NCI-H2081 treated with DMSO at 0.1 percent for 48 hours (cell line): Measurements from ENCODE around the gene SSBP3.

Source experiments
- DNase-seq: peaks from one replicate; lab custom pipeline; 2025; lab: John Stamatoyannopoulos, UW

Gene SSBP3

DNA sequence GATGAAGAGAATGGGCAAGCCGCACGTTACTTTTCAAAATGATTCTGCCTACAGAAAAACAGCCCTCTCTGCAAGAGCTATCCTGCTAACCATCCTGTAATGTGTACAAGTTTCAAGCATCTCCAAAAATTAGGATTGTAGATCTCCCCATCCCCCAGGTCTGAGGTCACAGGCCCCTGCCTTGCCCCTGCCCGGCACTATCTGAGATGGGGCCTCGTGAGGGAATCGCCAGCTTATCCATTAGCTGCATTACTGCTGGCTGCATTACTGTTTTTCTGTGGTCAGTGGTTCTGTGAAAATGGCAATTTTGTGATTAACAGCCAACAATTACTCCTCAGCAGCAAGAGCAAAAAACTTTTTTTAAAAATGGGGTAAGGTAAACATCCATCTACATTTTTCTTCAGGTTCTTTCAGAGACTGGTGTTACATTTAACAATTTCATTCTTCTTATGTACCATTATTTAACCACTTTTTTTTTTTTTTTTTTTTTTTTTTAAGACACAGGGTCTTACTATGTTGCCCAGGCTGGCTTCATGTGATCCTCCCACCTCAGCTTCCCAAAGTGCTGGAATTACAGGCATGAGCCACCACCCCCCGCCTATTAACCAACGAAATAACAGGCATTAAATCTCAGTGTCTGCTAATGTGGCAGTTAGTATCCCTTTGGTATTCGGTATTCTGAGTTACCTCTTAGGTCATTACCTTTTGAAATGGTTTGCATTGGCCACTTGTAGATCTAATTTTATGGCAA lies 122.4 kb downstream of the SSBP3 start:
- DNase-seq = no peak

DNA sequence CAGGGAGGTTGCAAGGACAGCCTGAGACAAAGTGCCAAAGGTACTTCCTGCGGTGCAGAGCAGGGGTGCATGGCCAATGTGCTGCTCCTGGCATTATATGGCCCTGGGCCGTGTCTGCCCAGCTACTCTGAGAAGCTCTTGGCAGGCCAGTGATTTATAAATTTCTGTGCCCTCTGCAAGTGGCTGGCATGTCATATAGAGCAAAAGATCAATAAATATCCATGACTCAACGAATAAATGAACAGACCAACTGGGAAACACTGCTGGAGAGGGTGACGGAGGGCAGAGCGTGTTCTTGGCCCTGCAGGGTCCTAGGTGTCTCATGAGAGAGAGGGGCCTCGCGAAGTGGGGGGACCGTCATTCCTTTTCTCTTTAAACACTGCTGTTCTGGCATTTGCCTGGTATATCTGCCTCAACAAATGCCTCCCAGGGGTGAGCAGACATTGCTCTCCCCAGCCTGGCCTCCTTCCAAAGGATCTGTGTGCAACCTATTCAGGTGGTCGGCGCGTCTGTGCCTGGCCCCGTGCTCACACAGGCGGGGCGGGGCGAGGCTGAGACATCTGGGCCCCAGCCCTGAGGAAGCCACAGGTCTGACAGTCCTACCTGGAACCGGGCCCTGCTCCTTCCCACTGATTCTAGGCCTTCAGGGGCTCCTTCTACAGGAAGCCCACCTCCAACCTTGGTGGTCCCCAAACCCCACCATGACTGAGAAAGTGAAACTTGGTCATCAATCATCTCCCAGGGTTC lies 123.9 kb downstream of the SSBP3 start:
- DNase-seq = no peak

DNA sequence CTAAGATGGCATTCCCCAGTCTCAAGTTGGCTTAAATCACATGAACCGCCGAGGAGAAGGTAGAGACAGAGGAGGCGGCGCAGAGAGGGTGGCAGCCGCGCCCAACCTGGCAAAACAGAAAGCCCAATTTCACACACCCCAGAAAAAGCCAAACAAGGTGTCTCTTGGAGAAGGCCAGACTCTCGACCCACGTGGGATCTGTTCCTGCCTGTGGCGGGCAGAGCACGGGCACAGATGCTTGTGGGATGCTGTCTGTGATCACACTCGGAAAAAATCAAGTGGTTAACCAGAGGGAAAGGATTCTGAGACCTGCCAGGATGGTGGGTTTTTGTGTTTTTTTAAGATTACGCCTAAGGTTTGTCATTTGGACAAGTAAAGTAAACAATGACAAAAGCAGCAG lies 125.5 kb downstream of the SSBP3 start:
- no peak for DNase-seq

DNA sequence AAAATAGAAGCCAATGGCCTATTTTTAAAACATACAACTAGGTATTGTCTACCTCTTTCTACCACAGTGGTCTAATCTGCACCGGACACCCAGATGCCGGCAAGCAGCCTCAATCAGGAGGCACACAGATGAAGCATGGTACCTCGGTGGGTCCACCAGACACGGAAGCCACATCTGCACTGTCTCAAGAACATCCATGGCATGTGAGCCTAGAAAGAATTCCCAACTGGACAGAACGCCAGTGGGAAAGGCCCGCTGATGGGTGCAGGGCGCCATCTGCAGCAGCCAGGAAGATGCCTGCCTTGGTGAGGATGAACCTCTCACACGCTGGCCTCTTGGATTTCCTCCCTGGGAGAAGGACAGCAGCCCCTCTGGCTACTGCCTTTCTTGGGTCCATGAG lies 126.7 kb downstream of the SSBP3 start:
- no peak for DNase-seq

- no peak for DNase-seq
Observed at GRCh38 chr1:54278941-54279422, 127.2 kb downstream of the SSBP3 start.

DNA sequence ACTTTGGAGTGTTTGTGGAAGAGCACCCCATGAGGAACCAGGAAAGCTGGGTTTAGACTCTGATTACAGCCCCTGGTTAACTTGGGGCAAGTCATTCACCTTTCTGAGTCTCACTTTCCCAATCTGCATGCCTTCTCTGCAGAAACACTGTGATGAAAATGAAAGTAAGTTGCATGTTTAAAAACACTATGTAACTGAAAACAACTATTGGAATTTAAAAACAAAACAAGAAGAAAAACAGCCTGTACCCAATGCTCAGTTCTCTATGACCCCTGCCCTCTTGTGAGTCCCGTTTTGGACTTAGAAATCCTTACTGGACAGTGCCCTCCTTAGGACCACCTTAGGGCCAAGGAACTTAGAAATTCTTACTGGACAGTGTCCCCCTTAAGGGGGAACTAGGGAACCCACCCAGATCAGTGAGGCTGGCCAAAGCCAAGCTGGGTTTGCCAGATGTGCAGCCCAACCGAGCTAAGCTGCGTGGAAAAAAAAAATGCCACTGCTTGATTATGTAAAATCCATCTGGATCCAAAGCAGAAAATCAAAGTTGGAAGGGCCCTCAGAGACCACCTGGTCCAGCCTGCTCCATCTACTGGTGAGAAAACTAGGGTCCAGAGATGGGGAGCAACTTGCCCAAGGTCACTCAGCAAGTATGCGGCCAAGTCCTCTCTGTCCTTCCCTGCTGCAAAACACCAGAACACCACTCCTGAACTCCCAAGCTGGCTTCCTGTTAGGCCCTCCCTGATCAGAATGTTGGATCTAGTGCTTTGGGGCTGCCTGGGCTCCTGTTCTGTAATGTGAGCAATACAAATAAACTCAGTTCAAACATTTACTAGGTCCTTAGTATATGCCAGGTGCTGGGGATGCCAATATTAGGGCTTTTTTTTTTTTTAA lies 128.5 kb downstream of the SSBP3 start:
- no peak for DNase-seq

GRCh38 chr1:54276617-54277450 lies 129.4 kb downstream of the SSBP3 start:
- DNase-seq = no peak

GRCh38 chr1:54275349-54275748 lies 130.8 kb downstream of the SSBP3 start:
- DNase-seq = no peak

DNA sequence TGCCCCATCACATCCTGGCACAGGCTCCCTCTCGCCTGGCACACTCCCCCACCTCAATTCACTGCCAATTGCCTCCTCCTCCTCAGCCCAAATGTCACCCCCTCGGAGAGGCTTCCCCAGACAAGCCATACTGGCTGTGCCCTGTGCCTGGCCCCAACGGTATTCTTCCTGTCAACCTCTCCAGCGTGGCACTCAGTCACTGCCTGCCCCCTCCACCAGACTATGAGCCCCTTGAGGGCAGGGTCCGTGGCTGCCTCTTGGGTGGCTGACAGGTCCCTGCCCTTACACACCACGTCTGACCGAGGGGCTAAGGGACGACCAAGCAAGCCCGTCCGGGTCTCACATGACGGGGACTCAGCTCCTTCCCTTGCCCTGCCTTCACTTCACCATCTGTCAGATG lies 131.3 kb downstream of the SSBP3 start:
- DNase-seq = no peak

DNA sequence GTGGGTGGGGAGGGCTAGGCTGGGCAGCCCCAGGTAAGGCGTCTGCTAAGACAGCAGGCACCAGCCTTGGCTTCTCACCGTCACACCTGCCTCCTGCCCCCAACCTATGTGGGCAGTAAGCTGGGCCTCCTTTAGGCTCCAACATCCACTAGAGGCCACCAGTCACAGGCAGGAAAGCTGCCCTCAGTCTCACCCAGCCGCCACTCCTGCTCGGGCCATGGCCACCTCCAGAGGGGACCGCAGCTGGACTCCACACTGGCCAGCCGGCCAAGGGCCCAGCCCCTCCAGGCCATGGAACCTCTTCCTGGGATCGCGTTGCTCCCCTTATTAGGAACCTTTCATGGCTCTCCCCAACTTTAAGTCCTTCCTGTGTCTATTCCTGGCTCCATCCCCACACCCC lies 131.7 kb downstream of the SSBP3 start:
- DNase-seq = no peak

DNA sequence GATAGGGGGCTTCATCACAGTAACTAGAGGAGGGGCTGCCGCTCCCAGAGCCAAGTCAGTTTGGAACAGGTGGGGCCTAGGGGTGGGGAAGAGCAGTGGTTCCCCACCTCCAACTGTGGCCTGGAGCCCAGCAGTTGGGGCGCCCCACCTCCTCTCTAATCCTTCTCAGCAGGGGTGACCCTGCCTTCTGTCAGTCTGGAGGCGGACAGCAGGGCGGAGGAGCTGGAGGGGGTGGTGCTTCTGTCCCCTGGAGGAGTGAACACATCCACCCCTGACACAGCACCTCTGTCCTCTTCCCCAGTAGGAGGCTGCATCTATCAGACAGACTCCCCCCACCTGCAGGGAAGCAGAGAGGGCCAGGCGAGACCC lies 132.4 kb downstream of the SSBP3 start:
- DNase-seq = no peak

GRCh38 chr1:54273092-54273794 lies 133.0 kb downstream of the SSBP3 start:
- no peak for DNase-seq

DNA sequence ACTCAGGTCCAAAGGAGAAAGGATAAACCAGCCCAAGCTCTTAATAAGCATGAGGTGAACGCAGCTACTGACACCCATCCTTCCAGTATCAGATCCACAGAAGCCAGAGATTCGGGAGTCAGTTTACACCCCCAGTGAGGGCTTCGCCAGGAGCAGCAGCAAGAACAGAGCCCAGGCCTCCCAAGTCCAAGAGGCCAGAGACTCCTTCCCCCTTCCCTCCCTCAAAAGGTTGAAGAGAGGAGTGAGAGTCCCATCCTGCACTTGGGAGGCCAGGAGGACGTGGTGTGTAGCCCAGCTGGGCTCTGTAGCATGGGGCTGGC lies 133.5 kb downstream of the SSBP3 start:
- no peak for DNase-seq

- DNase-seq = no peak
Observed at GRCh38 chr1:54272134-54272533, 134.1 kb downstream of the SSBP3 start.

DNA sequence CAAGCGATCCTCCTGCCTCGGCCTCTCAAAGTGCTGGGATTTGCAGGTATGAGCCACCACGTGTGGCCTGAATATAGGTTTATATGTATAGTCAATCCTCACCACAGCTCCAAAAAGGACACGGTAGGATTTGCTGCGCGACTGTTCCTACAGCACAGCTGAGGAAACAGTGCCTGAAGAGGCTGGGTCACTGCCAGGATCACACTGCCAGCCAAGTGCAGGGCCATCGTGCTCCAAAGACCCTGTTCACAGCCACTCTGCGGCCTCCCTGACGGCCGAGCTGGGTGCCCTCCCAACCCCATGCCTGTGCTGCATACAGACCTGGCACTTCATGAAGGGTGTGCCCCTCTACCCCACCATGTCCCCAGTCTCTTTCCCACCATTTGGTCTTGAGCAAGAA lies 134.9 kb downstream of the SSBP3 start:
- DNase-seq = no peak

- no peak for DNase-seq
Observed at GRCh38 chr1:54270543-54270942, 135.7 kb downstream of the SSBP3 start.

DNA sequence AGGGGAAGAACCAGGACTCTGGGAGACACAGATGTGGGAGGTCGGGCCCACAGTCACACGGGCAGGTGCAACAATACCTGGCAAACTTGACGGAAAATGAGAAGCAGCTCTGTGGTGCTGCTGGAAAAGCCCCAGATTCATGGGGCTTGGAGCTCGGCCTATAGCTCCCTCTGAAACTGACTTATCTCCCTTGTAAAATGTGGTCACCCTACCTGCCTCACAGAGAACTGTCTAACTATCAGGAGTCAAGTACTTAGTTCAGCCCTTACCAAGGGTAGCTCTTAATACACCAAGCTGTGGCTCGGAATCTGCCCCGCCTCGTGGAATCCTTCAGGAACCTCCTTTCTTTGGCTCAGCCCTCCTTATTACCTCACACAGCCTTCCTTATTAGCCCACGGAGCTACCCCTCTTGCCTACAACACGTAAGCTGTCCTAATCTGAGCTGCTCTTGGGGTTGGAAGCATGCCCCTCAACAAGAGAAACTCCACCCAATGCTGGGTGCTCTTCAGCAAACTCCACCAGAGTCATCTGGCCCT lies 137.4 kb downstream of the SSBP3 start:
- DNase-seq = no peak

GRCh38 chr1:54267815-54268761 lies 138.1 kb downstream of the SSBP3 start:
- no peak for DNase-seq

DNA sequence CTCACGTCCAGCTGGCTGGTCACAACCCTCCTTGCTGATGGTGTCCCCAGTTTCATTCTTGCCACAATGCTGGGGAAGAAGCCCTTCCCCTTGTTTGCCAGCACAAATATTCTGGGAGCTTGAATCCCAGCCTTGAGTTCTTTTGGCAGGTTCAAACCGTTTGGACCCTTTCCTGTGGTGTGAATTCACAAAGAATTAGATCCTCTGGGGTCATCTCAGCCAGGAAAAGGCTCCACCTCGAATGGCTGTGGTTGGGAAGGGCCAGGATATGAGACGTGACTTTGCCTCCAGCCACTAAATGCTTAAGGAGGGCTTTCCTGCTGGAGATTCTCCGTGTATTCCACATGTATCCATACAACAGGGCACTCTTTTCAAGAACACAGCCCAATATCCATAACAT lies 139.3 kb downstream of the SSBP3 start:
- no peak for DNase-seq

DNA sequence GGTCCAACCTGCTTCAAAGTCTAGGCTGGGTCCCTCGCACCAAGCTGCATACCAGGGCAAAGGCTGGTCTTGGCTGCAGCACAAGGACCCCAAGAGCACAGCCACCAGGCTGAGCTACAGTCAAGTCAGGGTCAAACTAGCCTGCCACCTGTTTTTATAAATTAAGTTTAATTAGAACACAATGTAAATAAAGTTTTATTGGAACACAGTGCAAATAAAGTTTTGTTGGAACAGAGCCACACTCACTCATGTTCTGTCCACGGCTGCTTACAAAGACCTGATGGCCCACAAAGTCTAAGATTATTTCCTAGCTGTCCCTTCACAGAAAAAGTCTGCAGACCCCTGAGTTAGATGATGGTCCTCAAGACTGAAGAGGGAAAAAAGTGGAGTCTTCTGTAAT lies 140.0 kb downstream of the SSBP3 start:
- DNase-seq = no peak
